ENCODE measurements around the gene RBM45.

DNA sequence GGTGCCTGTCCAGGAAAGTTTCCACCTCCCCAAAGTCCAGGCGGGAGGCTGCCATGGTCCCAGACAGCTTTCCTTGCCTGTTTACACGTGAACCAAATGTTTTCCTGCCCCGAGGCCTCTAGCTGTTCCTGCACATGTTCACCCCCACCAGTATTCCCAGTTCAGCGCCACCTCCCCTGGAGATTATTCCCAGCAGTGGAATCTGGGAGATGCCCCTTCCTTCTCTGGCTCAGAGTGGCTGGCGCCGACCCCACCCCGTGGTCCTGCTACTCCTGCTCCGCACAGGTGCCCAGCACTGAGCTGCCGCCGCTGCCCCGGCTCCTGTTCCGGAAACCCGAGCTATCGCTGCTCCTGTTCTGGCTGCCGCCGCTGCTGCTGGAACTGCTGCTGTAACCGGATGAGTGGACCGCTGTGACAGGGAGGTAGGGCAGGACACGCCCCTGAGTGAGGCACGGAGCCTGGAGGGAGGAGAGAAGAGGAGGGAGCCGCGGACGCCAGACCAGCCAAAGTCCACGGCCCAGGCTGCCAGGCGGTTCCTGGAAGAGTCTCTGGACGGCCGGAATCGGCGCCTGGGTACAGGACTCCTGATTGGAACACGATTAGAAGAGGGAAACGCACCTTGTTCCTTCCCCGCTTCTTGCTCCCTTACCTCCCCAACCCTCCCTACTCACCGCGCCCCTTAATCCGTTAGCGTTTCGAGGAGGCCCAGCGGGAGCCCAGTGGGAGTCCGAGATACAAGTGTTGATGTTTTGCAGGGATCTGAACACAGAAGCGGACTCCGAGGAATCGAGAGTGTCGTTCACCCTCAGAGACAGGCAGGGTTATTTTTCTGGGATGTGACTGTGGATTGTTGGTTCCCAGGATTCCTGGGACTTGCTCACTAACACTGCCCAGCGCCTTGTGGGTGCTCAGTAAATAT, 39.6 kb upstream of the RBM45 start, which contains the start of gene PDE11A:
- TF ChIP-seq, protein P1, sequence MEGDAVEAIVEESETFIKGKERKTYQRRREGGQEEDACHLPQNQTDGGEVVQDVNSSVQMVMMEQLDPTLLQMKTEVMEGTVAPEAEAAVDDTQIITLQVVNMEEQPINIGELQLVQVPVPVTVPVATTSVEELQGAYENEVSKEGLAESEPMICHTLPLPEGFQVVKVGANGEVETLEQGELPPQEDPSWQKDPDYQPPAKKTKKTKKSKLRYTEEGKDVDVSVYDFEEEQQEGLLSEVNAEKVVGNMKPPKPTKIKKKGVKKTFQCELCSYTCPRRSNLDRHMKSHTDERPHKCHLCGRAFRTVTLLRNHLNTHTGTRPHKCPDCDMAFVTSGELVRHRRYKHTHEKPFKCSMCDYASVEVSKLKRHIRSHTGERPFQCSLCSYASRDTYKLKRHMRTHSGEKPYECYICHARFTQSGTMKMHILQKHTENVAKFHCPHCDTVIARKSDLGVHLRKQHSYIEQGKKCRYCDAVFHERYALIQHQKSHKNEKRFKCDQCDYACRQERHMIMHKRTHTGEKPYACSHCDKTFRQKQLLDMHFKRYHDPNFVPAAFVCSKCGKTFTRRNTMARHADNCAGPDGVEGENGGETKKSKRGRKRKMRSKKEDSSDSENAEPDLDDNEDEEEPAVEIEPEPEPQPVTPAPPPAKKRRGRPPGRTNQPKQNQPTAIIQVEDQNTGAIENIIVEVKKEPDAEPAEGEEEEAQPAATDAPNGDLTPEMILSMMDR (IDR thresholded peaks at IDR 0.05): no peak
- peak in 1 of 2 donors; percentile 28 for TF ChIP-seq POLR2A (IDR thresholded peaks at IDR 0.05)

Data from heart left ventricle (tissue), 13 donors.